Keratinocyte (primary cell): ENCODE measurements around the gene PRPH2.

Experiments used
- EZH2 ChIP-seq: IDR thresholded peaks from one replicate; pipeline ENCODE4 v1.6.1; 2012; ENCODE audit warnings: inconsistent platforms, mild to moderate bottlenecking, low read length, moderate library complexity
- TF ChIP-seq, protein P1 (sequence below), 3 experiments: IDR thresholded peaks in 1 of 3; conservative IDR thresholded peaks in 1 of 3; optimal IDR thresholded peaks in 1 of 3; 2 replicates in 2 of 3; 3 replicates in 1 of 3; pipeline versions ENCODE3 to v1.5.1; 2011; ENCODE audit warnings: low read length in 3 of 3, mild to moderate bottlenecking in 3 of 3, moderate library complexity in 2 of 3, control low read depth in 1 of 3, inconsistent platforms in 1 of 3; ENCODE audit not compliant: insufficient read depth in 2 of 3; ENCODE audit errors: extremely low read depth in 1 of 3

DNA sequence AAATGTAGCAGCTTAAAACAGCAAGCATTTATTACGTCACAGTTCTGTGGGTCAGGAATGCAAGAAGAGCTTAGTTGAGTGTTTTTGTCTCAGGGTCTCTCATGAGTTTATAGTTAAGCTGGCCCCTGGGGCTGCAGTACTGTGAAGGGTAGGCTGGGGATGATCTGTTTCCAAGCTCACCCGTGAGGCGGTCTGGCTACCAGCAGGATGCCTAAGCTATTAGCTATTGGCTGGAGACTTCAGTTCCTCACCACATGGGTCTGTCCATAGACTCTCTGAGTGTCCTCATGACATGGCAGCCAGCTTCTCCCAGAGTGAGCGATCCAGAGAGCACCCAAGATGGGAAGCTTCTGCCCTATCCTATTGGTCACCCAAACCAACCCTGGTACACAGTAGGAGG lies 46.7 kb upstream of the PRPH2 start:
- TF ChIP-seq, protein P1, sequence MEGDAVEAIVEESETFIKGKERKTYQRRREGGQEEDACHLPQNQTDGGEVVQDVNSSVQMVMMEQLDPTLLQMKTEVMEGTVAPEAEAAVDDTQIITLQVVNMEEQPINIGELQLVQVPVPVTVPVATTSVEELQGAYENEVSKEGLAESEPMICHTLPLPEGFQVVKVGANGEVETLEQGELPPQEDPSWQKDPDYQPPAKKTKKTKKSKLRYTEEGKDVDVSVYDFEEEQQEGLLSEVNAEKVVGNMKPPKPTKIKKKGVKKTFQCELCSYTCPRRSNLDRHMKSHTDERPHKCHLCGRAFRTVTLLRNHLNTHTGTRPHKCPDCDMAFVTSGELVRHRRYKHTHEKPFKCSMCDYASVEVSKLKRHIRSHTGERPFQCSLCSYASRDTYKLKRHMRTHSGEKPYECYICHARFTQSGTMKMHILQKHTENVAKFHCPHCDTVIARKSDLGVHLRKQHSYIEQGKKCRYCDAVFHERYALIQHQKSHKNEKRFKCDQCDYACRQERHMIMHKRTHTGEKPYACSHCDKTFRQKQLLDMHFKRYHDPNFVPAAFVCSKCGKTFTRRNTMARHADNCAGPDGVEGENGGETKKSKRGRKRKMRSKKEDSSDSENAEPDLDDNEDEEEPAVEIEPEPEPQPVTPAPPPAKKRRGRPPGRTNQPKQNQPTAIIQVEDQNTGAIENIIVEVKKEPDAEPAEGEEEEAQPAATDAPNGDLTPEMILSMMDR (optimal IDR thresholded peaks at IDR 0.05 in 1 of 3, IDR thresholded peaks at IDR 0.05 in 1 of 3, conservative IDR thresholded peaks at IDR 0.05 in 1 of 3; ENCODE audit: extremely low read depth in 1 of 3, insufficient read depth in 2 of 3, low read length in 3 of 3), result no peak
- no peak for TF ChIP-seq EZH2
